Sigmoid colon (tissue), 3 donors: Measurements from ENCODE around the gene NOL4L.

Experiments
- POLR2A ChIP-seq, 2 donors: fragments of 450-650 bp; IDR thresholded peaks; one replicate each; pipeline ENCODE4 v1.6.1; 2016; ENCODE audit warnings: antibody characterized with exemption in 2 of 2, mild to moderate bottlenecking in 2 of 2, moderate library complexity in 2 of 2
- TF ChIP-seq, protein P1 (sequence below), 4 experiments: fragments of 450-650 bp in 3 of 4; fragments of 200-600 bp in 1 of 4; IDR thresholded peaks; one replicate each; pipeline ENCODE4 v1.5.1; 2016 to 2019; ENCODE audit warnings: antibody characterized with exemption in 4 of 4, mild to moderate bottlenecking in 3 of 4, moderate library complexity in 2 of 4

DNA sequence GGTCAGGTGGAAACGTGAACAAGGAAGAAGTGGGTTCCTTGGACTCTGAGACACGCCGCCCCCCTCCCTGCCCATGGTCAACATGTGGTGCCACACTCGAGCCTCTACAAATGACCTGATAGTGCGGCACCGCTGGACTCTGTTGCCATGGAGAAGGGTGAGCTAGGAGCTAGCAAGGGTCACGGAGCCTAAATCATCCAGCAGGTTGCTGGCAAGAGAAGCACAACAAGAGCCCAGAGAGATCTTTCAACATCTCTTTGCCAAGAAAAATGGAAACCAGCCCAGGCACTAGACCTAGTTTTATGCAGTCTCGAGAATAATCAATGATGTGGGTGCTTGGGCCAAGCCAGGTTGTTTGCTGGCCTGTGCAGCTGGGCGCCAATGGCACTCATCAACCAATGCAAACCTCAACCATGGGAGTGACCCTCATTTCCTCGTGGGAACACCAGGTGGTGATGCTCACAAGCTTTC, 69.5 kb downstream of the NOL4L start:
- TF ChIP-seq, protein P1, sequence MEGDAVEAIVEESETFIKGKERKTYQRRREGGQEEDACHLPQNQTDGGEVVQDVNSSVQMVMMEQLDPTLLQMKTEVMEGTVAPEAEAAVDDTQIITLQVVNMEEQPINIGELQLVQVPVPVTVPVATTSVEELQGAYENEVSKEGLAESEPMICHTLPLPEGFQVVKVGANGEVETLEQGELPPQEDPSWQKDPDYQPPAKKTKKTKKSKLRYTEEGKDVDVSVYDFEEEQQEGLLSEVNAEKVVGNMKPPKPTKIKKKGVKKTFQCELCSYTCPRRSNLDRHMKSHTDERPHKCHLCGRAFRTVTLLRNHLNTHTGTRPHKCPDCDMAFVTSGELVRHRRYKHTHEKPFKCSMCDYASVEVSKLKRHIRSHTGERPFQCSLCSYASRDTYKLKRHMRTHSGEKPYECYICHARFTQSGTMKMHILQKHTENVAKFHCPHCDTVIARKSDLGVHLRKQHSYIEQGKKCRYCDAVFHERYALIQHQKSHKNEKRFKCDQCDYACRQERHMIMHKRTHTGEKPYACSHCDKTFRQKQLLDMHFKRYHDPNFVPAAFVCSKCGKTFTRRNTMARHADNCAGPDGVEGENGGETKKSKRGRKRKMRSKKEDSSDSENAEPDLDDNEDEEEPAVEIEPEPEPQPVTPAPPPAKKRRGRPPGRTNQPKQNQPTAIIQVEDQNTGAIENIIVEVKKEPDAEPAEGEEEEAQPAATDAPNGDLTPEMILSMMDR (IDR thresholded peaks at IDR 0.05): no peak
- no peak for TF ChIP-seq POLR2A (IDR thresholded peaks at IDR 0.05)
